DND-41 (cell line): ENCODE results near the gene SPO11.

ENCODE experiments used
- CTCF ChIP-seq: IDR thresholded peaks from 2 replicates; pipeline ENCODE4 v1.5.1; 2012; ENCODE audit warnings: borderline replicate concordance, low read length, moderate library complexity, mild to moderate bottlenecking; ENCODE audit not compliant: poor library complexity, severe bottlenecking; ENCODE audit errors: extremely low read depth
- EZH2 ChIP-seq: IDR thresholded peaks from 3 replicates; pipeline ENCODE4 v1.6.1; 2012; ENCODE audit warnings: borderline replicate concordance, low read depth, mild to moderate bottlenecking, moderate library complexity, low read length, inconsistent platforms; ENCODE audit not compliant: severe bottlenecking

- TF ChIP-seq CTCF (peak; percentile 91), EZH2 (no peak)
These were observed 16.9 kb downstream of the SPO11 start for GRCh38 chr20:57346477-57346876.
